Activated CD4-positive, alpha-beta memory T cell treated with anti-CD3 and anti-CD28 coated beads for 36 hours (primary cell): Measurements from ENCODE around the gene SEMA7A. TPM values are rescaled to one million over a fixed set of nuclear protein-coding genes. Genes with fewer than 3 reads are reported as not detected.
"Not testable (repeated sequence)": the region's sequence is repeated elsewhere in the genome, so short reads cannot be mapped to it uniquely, and the experiment has no call there.

Source experiments
- CTCF ChIA-PET: fragments of 350-600 bp; sonication (Branson Sonifier 250); formaldehyde crosslinking; loops from one replicate; lab custom pipeline; 2021; ENCODE audit warnings: antibody characterized with exemption, inconsistent platforms; lab: Charles Lee
- POLR2A ChIA-PET: fragments of 350-600 bp; sonication (Branson Sonifier 250); formaldehyde crosslinking; loops from one replicate; lab custom pipeline; 2021; ENCODE audit warnings: antibody characterized with exemption; lab: Charles Lee
- DNase-seq: peaks from one replicate; pipeline ENCODE4 v3.0.0-alpha.2; 2020
- H3K27ac Mint-ChIP-seq: one replicate; pipeline ENCODE4 v1.8.0; 2021; ENCODE audit warnings: mixed read lengths
- H3K27me3 Mint-ChIP-seq: one replicate; pipeline ENCODE4 v1.8.0; 2021; ENCODE audit warnings: mixed read lengths
- H3K36me3 Mint-ChIP-seq: one replicate; pipeline ENCODE4 v1.8.0; 2021; ENCODE audit warnings: mixed read lengths
- H3K4me1 Mint-ChIP-seq: one replicate; pipeline ENCODE4 v1.8.0; 2021; ENCODE audit warnings: low read depth, mixed read lengths
- H3K4me3 Mint-ChIP-seq: one replicate; pipeline ENCODE4 v1.8.0; 2021; ENCODE audit warnings: mild to moderate bottlenecking, mixed read lengths
- H3K9me3 Mint-ChIP-seq: one replicate; pipeline ENCODE4 v1.8.0; 2021; ENCODE audit warnings: mixed read lengths
- intact Hi-C: fragments of 100-400 bp; cut with micrococcal nuclease; formaldehyde crosslinking; loops from one replicate; pipeline ENCODE4 v1.15.1; 2023
- total RNA-seq, 2 experiments: library from RNA; stranded (reverse); gene quantifications; one replicate each; pipeline ENCODE4 v1.2.3, GENCODE V29; 2021

The SEMA7A gene
- total RNA-seq, 2 experiments from 2014 or later = 65.9 to 68.4 TPM

DNA sequence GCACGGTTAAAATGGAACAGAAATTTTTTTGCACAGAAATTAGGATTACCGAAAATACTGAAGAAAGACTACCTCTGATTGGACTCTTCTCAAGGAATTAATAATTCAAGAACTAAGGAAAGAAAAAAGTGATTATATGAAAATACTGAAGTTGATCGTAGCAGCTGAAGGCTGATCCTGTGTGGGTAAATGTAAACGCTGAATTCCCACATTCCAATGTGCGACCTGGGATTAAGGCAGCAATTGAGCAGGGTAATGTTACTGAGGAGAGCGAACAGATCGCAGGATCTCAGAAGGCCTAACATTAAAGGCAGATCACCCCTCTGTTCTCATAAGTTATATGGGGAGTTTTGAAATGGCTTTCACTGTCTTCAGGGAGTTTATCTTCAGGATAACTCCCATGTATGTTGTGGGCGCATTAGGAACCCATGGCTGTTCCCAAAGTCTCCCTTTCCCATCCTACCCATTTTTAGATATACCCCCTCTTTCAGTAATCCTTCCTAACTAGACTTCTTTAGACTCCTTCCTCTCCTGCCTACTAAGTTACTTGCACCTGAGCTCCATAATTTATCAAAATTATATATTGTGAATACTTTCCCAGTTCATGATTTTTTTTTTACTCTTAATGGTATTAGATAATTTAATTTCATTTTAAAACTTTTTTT lies 28.2 kb upstream of the SEMA7A start:
- H3K4me3 Mint-ChIP-seq = peak overlapping the region; percentile 98
- no peaks in the 10 kb centered on the region for H3K9me3 Mint-ChIP-seq
- peaks cover 22% of the 10 kb centered on the region for H3K36me3 Mint-ChIP-seq
- H3K27me3 Mint-ChIP-seq = no peaks in the 10 kb centered on the region
- H3K27ac Mint-ChIP-seq = peak overlapping the region; percentile 99
- H3K4me1 Mint-ChIP-seq = peaks cover 44% of the 10 kb centered on the region
- CTCF ChIA-PET = interaction anchor here (0.7 to 3.0 kb wide), 9 partner anchors 23 to 645 kb away, joined by 3 to 23 read pairs (median 5); partner anchors contain the start of gene ARID3B
- no peak for DNase-seq
- intact Hi-C loops = loop anchor here (2.0 to 10.0 kb wide), 9 partner anchors 23 to 467 kb away; partner anchors contain the start of genes ARID3B, CLK3, CSK and PML
- POLR2A ChIA-PET = interaction anchor here (0.6 to 1.9 kb wide), 13 partner anchors 9 to 313 kb away, joined by 3 to 19 read pairs (median 4); partner anchors contain the start of genes ARID3B and CLK3

DNA sequence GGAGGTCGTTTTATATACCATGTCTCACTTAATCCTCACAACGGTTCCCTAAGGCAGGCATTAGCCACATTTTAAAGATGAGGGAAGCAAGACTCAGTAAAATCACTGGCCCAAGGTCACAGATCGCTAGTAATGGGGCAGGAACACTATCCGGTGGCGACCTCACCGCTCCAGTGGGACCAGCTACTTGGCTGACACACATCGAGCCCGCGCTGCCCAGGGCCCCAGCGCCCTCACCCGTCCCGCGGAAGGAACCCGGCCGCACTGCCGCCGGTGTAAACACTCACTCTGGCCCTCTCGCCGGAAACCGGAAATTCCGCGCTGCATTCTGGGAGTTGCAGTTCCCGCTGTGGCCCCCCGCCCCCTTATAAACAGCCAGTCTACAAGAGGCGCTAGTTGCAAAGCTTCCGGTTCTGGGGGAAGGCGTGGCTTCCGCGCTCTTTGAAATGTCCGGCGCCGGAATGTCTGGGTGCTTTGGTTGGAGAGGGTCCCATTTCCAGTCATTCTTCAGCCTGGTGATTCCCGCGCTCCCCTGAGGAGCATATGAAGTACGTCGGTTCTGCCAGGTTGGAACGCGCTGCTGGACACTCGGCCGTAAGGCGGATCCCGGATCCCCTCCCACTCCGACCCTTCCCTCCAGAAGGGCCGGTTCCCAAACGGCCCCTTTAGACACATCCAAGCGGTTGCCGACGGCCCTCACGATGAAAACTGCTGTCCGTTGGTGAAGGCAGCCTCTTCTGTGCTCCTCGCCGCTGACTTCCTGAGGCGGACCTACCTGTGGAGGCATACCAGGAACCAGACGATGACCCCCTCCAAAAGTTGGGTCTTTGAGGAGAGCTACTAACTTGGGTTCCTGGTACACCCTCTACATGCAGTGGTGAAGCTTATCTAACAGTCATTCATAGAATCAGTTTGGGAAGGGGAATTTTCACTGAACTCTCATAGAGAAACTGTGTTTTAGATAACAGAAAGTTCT lies 27.4 kb upstream of the SEMA7A start, which contains the start of gene UBL7:
TSS of gene UBL7 (minus strand) at position 290 of the 976 bp plus-strand sequence. CDS start 2,293 bp downstream, outside the sequence.
- H3K36me3 Mint-ChIP-seq = peaks cover 23% of the 10 kb centered on the region
- peaks cover 47% of the 10 kb centered on the region for H3K4me1 Mint-ChIP-seq
- no peaks in the 10 kb centered on the region for H3K27me3 Mint-ChIP-seq

DNA sequence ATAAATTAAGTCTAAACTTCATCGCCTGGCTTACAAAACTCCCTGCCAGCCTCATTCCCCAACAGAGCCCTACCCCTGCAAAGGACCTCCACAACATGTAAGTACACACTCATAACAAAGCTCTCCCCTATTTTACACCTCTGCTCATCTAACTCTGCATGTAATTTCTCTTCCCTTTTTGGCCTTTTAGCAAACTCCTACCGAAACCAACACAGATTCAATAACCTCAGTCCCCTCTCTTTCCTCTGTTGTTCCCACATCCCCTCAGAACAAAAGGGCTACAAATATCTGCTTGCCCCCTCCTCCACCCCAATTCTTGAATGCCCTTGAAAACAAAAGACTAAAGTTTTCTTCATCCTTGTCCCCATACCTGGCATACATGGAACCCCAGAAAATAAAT lies 26.5 kb upstream of the SEMA7A start:
- CTCF ChIA-PET = interaction anchor here (1.0 to 3.0 kb wide), 8 partner anchors 21 to 465 kb away, joined by 3 to 23 read pairs (median 8); partner anchors contain the start of genes ARID3B and PML
- peak overlapping the region; percentile 98 for H3K4me3 Mint-ChIP-seq
- H3K4me1 Mint-ChIP-seq = peaks cover 48% of the 10 kb centered on the region
- no peak for DNase-seq
- POLR2A ChIA-PET = interaction anchor here (0.9 to 1.9 kb wide), 5 partner anchors 21 to 154 kb away, joined by 4 to 18 read pairs (median 13); partner anchors contain the start of genes CLK3 and SEMA7A
- H3K36me3 Mint-ChIP-seq = peaks cover 24% of the 10 kb centered on the region
- no peaks in the 10 kb centered on the region for H3K27me3 Mint-ChIP-seq
- intact Hi-C loops = loop anchor here (2.0 to 10.0 kb wide), 9 partner anchors 21 to 465 kb away; partner anchors contain the start of genes ARID3B, CLK3, CSK and PML
- H3K9me3 Mint-ChIP-seq = no peaks in the 10 kb centered on the region
- peak overlapping the region; percentile 99 for H3K27ac Mint-ChIP-seq

More for the DNA sequence above, 27.4 kb upstream of the SEMA7A start, which contains the start of gene UBL7:
- peak; percentile 99 for DNase-seq
- Mint-ChIP-seq H3K9me3 (no peaks in the 10 kb centered on the region), H3K4me3 (peak within 1 kb of the TSS; percentile 98), H3K27ac (peak within 1 kb of the TSS; percentile 99)
- ChIA-PET POLR2A (interaction anchor here (0.5 to 1.9 kb wide), 16 partner anchors 10 to 503 kb away, joined by 3 to 19 read pairs (median 4); partner anchors contain the start of genes ARID3B, CLK3 and SEMA7A), CTCF (interaction anchor here (0.5 to 3.0 kb wide), 10 partner anchors 22 to 466 kb away, joined by 3 to 23 read pairs (median 5); partner anchors contain the start of genes ARID3B and PML)
- intact Hi-C loops = loop anchor here (2.0 to 10.0 kb wide), 9 partner anchors 22 to 466 kb away; partner anchors contain the start of genes ARID3B, CLK3, CSK and PML

DNA sequence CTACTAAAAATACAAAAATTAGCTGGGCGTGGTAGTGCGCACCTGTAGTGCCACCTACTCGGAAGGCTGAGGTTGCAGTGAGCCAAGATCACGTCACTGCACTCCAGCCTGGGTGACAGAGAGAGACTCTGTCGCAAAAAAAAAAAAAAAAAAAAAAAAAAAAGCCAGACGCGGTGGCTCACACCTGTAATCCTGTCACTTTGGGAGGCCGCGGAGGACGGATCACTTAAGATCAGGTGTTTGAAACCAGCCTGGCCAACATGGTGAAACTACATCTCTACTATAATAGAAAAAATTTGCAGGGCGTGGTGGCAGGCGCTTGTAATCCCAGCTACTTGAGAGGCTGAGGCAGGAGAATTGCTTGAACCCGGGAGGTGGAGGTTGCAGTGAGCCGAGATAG lies 26.0 kb upstream of the SEMA7A start:
- CTCF ChIA-PET = interaction anchor here (1.0 to 3.0 kb wide), 3 partner anchors 21 to 85 kb away, joined by 5 to 13 read pairs (median 13); no protein-coding TSS in a partner anchor
- Mint-ChIP-seq H3K4me1 (peaks cover 47% of the 10 kb centered on the region), H3K4me3 (peak overlapping the region; percentile 98), H3K36me3 (peaks cover 27% of the 10 kb centered on the region)
- POLR2A ChIA-PET, H3K27me3 Mint-ChIP-seq, H3K27ac Mint-ChIP-seq, DNase-seq, H3K9me3 Mint-ChIP-seq: not testable (repeated sequence)
- intact Hi-C loops = loop anchor here (2.0 to 10.0 kb wide), 9 partner anchors 21 to 465 kb away; partner anchors contain the start of genes ARID3B, CLK3, CSK and PML

DNA sequence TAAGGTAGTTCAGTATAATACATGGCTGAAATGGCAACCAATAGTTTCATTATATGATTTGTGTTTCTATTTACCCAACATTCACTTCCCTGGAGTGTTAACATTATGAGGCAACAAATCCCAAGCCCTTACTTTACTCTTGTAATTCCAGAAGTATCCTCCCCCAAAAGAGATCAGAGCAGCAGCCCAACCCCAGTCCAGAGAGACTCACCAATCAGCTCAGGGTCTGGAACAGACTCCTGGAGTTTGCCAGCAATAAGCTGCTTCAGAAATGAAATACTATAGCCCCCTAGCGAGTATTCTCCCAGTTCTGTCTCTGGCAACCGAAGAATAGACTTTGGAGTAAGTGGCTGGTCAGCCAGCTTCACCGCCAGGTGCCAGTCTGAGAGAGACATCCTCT lies 24.7 kb upstream of the SEMA7A start:
- intact Hi-C loops = no loop called here
- no peak overlapping the region for H3K27ac Mint-ChIP-seq

DNA sequence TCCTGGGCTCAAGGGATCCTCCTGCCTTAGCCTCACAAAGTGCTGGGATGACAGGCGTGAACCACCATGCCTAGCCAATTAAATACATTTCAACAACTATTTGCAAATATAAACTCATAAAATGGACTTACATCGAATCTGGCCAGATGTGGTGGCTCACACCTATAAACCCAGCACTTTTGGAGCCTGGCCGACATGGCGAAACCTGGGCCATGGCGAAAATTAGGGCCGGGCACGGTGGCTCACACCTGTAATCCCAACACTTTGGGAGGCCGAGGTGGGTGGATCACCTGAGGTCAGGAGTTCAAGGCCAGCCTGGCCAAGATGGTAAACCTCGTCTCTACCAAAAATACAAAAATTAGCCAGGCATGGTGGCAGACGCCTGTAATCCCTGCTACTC lies 23.3 kb upstream of the SEMA7A start:
- intact Hi-C loops, DNase-seq, H3K27me3 Mint-ChIP-seq, H3K4me3 Mint-ChIP-seq, H3K9me3 Mint-ChIP-seq, H3K27ac Mint-ChIP-seq, POLR2A ChIA-PET: not testable (repeated sequence)
- CTCF ChIA-PET = interaction anchor here (0.9 kb wide), 1 partner anchor 75 kb away, joined by 6 read pairs; no protein-coding TSS in a partner anchor
- peaks cover 40% of the 10 kb centered on the region for H3K4me1 Mint-ChIP-seq
- H3K36me3 Mint-ChIP-seq = peaks cover 37% of the 10 kb centered on the region

More for the DNA sequence above, 24.7 kb upstream of the SEMA7A start:
- H3K9me3 Mint-ChIP-seq = no peaks in the 10 kb centered on the region
- POLR2A ChIA-PET = no interaction called here
- no peak overlapping the region for H3K4me3 Mint-ChIP-seq
- H3K27me3 Mint-ChIP-seq = no peaks in the 10 kb centered on the region
- CTCF ChIA-PET = interaction anchor here (0.6 to 1.2 kb wide), 2 partner anchors 19 to 76 kb away, joined by 3 read pairs; no protein-coding TSS in a partner anchor
- peaks cover 48% of the 10 kb centered on the region for H3K4me1 Mint-ChIP-seq
- peaks cover 31% of the 10 kb centered on the region for H3K36me3 Mint-ChIP-seq
- no peak for DNase-seq

DNA sequence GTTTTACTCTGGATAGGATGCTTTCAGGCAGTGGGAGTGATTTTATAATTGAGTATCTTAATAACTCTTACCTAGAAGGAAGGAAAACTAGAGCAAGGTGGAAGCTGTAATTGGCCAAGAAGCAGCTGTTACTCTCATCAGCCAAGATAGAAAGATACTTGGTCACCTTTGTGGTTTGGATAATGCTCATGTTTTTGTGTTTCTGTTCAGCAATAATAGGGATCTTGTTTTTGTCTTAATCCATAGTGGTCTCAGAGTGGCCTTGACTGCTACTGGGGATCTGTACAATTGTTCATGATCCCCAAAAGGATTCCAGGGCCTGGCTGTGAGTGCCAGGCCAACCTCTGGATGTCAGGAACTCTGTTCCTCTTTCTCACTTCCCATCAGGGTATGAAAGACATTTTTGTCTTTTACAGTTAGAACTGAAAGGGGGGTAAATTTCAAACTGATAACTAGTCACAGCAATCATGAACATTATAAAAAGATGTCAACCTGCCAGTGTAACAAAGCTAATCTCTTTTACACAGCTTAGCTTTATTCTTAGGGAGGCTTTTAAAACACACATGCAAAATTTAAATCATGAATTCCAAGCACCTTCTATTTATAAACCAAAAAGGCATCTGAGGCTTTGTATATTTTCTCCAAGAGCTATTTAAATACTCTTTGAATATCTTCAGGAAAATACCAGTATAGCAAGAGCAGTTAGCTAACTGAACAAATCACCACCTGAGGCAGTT lies 21.2 kb upstream of the SEMA7A start:
- POLR2A ChIA-PET = no interaction called here
- Mint-ChIP-seq H3K36me3 (peaks cover 47% of the 10 kb centered on the region), H3K27ac (no peak overlapping the region), H3K4me1 (peaks cover 29% of the 10 kb centered on the region), H3K27me3 (no peaks in the 10 kb centered on the region), H3K9me3 (no peaks in the 10 kb centered on the region), H3K4me3 (no peak overlapping the region)
- DNase-seq = no peak
- CTCF ChIA-PET = interaction anchor here (0.8 to 1.9 kb wide), 4 partner anchors 16 to 314 kb away, joined by 3 to 8 read pairs (median 5); no protein-coding TSS in a partner anchor
- intact Hi-C loops = no loop called here

DNA sequence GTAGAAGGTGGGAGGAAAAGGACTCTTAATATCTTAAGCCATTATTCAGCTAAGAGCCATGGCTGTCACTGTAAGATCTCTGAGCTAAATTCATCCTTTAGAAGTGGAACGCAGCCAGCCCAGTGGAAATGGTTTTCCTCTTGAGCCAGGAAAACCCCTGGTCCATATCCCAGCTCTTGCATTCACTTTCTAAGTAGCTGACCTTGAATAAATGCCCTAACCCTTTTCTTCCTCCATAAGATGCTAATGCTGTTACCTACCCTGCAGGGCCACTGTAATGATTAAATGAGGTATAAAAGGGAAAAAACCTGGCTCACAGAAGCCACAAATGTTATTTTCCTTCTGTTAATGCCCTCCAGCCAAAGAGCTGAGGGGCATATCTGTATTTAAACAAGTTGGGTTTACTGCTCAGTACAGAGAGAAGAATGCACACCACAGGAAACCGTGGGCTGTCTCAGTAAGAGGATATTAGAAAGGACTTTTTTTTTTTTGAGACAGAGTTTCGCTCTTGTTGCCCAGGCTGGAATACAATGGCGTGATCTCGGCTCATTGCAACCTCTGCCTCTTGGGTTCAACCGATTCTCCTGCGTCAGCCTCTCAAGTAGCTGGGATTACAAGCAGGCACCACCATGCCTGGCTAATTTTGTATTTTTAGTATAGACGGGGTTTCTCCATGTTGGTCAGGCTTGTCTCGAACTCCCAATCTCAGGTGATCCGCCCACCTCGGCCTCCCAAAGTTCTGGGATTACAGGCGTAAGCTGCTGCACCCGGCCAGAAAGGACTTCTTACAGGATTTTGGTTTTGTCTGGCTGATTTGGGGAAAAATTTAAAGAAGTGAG lies 20.4 kb upstream of the SEMA7A start:
- Mint-ChIP-seq H3K9me3 (no peaks in the 10 kb centered on the region), H3K27me3 (no peaks in the 10 kb centered on the region), H3K4me1 (peaks cover 28% of the 10 kb centered on the region), H3K36me3 (peaks cover 54% of the 10 kb centered on the region), H3K27ac (no peak overlapping the region), H3K4me3 (no peak overlapping the region)
- CTCF ChIA-PET = interaction anchor here (0.8 to 1.9 kb wide), 8 partner anchors 13 to 315 kb away, joined by 3 to 8 read pairs (median 4); no protein-coding TSS in a partner anchor
- intact Hi-C loops = no loop called here
- POLR2A ChIA-PET = no interaction called here
- no peak for DNase-seq

DNA sequence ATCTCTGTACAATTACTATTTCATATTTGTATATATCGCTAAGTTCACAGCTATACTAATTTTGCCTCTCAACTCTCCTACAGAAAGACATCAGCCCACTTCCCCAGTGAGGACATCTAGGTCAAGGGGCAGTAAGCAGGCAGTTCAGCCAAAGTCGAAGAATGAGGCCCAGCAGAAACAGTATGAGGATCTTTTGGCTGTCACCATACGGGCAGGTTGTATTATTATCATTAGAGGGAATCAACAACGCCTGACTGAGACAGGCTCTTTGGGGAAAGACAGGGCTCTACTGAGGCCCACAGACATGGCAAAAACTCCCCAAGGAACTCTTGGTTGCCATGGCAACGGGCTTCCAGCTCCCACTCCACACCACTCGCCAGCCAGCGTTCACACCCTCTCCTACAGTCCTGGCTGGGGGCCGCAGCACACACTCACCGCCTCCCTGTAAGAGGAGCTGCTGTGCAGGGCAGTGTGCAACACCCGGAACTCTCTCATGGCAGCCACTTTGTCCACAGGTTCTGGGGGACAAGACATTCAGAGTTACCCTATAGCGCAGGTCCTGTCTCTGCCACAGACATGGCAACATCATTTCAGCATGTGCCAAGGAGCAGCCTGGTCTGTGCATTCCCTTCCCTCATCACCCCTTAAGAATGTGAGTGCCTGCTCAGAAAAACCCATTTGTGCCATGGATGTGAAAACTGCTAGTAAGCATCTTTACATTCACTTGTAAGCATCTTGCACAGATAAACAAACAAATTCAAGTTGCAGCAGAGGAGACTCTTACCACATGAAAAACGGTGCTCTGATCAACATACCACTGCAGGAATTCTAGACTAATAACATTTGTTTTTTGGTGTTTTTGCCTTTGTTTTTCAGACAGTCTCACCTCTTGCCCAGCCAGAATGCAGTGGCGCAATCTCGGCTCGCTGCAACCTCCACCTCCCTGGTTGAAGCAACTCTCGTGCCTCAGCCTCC lies 18.4 kb upstream of the SEMA7A start:
- Mint-ChIP-seq H3K9me3 (no peaks in the 10 kb centered on the region), H3K4me1 (peaks cover 24% of the 10 kb centered on the region), H3K36me3 (peaks cover 65% of the 10 kb centered on the region), H3K27ac (no peak overlapping the region), H3K4me3 (no peak overlapping the region), H3K27me3 (no peaks in the 10 kb centered on the region)
- DNase-seq = no peak
- ChIA-PET CTCF (no interaction called here), POLR2A (interaction anchor here (0.5 kb wide), 1 partner anchor 10 kb away, joined by 4 read pairs; no protein-coding TSS in a partner anchor)
- intact Hi-C loops = no loop called here
